HG03280 (cell line): Measurements from ENCODE around the gene DNAAF8.
"Not testable (repeated sequence)": the region's sequence is repeated elsewhere in the genome, so short reads cannot be mapped to it uniquely, and the experiment has no call there.

Experiments used
- ATAC-seq: cut with Tn5 transposase; IDR thresholded peaks from one replicate; pipeline ENCODE4 v1.9.1; 2021; ENCODE audit warnings: mild to moderate bottlenecking, moderate library complexity; ENCODE audit not compliant: unreplicated experiment

Gene DNAAF8

GRCh38 chr16:4778050-4778392 lies 43.7 kb downstream of the DNAAF8 start:
- no peak for ATAC-seq

- no peak for ATAC-seq
These were observed 45.9 kb downstream of the DNAAF8 start for GRCh38 chr16:4780235-4780634.

- no peak for ATAC-seq
These were observed 49.1 kb downstream of the DNAAF8 start for GRCh38 chr16:4783251-4783950.

- no peak for ATAC-seq
These were observed 49.6 kb downstream of the DNAAF8 start for GRCh38 chr16:4783951-4784336.

- ATAC-seq, result not testable (repeated sequence)
These were observed 50.2 kb downstream of the DNAAF8 start for GRCh38 chr16:4784444-4784987.

- ATAC-seq, result no peak
These were observed 51.6 kb downstream of the DNAAF8 start for GRCh38 chr16:4785758-4786433.

GRCh38 chr16:4787068-4787467 lies 52.7 kb downstream of the DNAAF8 start:
- ATAC-seq, result no peak

- ATAC-seq, result no peak
These were observed 53.5 kb downstream of the DNAAF8 start, which contains the start of gene SEPTIN12 for GRCh38 chr16:4787627-4788482. Gene SEPTIN12 (minus strand): TSS chr16:4788345. CDS start chr16:4787645, 700 bp downstream.

GRCh38 chr16:4788489-4788889 lies 54.2 kb downstream of the DNAAF8 start:
- ATAC-seq, result no peak

GRCh38 chr16:4788910-4789309 lies 54.6 kb downstream of the DNAAF8 start:
- no peak for ATAC-seq

GRCh38 chr16:4790261-4790660 lies 55.9 kb downstream of the DNAAF8 start:
- ATAC-seq, result no peak

- ATAC-seq, result no peak
These were observed 56.5 kb downstream of the DNAAF8 start for GRCh38 chr16:4790871-4791270.

GRCh38 chr16:4792951-4793513 lies 58.7 kb downstream of the DNAAF8 start:
- ATAC-seq, result no peak

GRCh38 chr16:4795181-4795827 lies 61.0 kb downstream of the DNAAF8 start, which contains the start of gene SMIM22:
Gene SMIM22 (plus strand): TSS chr16:4795369. CDS start chr16:4795735, 366 bp downstream.
- no peak for ATAC-seq

GRCh38 chr16:4795828-4796572 lies 61.7 kb downstream of the DNAAF8 start:
- no peak for ATAC-seq

- no peak for ATAC-seq
These were observed 62.9 kb downstream of the DNAAF8 start for GRCh38 chr16:4796982-4797804.

- ATAC-seq, result no peak
These were observed 63.5 kb downstream of the DNAAF8 start for GRCh38 chr16:4797805-4798252.

- no peak for ATAC-seq
These were observed 64.1 kb downstream of the DNAAF8 start for GRCh38 chr16:4798456-4798855.
